ENCODE results near the gene LARGE1. TPM values are rescaled to one million over a fixed set of nuclear protein-coding genes. Genes with fewer than 3 reads are reported as not detected.

Gene LARGE1
- total RNA-seq, 1 experiment from 2014 or later = 4.6 TPM

DNA sequence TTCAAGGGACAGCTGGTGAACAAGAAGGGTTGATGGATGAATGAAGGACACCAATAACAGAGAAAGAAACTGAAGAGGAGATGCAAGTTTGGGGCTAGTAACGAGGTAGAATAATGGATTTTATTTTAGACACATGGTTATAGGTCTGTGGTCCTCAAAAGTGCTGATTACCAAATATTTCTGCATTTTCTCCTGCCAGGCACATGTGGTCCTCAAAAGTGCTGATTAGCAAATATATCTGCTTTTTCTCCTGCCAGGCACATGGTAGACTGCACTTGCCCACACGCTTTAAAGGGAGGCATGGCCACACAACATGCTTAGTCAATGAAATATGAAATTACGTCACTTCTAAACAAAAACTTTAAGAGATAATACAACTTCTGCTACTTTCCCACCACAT is 489.0 kb downstream of the LARGE1 start:
- DNase-seq (ENCODE audit: low spot score) = no peak

DNA sequence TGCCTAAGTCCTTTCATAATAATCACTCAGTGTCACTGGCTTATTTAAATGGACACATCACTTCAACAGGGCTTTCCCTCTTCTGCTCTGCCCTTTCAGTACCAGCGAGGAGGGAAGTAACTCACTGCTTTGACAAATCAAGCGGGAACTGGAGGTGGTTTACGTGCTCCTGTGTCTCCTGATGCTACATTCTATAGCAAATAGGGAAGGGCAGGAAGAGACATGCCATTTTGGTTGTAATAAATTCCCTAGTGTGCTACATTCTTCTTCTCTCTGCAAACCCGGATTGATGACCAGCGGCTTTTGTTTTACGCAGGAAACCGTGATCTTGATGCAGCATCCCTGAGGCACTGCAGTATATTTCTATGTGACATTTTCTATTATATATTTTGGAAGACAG is 491.0 kb downstream of the LARGE1 start:
- DNase-seq (ENCODE audit: low spot score) = no peak

DNA sequence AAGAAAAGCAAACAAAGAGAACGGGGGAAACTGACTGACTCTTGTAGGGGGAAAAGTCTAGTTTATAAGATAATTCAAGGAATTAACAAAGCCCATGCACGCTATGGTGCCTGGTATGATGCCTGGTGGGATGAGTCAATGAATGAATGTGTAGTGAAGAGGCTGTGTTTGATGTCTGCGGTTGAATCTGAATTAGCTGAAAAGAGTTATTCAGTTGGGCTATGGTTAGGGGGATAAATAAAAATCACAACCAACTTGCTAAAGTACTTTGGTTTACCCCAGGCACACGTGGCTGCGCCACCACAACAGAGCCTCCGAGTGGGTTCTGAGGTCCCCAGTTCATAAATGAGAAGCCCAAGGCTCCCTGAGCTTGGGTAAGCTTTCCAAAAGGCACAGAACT is 492.8 kb downstream of the LARGE1 start:
- DNase-seq (ENCODE audit: low spot score) = no peak

DNA sequence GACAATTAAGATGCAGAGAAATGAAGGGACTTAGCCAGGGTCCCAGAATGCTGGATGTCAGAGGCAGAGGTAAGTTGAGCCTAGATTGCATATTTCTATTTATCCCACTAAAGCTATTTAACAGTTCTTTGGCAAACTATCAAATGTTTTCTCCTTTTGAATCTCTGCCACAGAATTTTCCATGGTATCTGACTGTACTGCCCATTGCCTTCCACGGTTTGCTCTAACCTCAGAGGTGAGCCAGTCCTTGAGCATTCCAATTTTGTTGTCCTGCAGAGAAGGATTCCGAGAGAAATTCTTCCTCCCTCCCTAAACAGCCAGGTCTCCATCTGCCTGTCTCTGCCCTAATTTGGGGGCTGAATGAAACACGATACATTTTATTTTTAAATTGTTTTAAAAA is 493.8 kb downstream of the LARGE1 start:
- DNase-seq (ENCODE audit: low spot score) = no peak

DNA sequence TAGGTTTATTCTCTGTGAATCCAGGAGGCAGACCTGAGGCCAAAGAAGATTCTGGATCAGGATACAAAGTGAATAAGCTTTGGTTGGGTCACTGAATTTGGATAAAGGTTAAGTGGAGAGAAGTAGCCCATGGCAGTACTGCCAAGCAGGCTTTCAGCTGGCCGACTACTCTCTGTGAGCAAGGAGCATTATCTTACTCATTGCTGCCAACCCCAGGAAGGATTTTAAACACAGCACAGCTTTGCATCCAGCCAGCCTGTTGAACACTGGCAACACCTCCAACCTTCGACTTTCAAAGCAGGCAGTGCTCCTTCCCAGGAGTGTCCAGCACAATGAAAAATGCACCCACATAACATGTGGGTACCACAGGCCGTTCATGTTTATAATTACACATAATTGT is 498.4 kb downstream of the LARGE1 start:
- DNase-seq (ENCODE audit: low spot score) = no peak

DNA sequence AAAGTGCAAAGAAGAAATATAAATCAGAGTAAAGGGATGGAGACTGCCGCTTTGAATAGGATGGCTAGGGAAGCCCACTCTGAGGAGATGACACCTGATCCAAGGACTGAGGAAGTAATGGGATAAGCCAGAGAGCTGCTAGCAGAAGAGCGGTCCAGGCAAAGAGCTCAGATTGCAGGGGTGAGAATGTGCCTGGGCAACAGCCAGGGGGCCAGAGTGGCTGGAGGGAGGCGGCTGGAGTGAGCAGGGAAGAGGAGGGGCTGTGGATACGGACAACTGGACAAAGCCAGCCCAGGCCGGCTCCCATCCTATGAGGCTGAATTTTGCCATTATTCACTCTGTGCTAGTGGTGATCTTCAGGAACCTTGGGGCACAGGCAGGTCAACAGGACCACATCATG is 501.8 kb downstream of the LARGE1 start:
- DNase-seq (ENCODE audit: low spot score) = no peak

DNA sequence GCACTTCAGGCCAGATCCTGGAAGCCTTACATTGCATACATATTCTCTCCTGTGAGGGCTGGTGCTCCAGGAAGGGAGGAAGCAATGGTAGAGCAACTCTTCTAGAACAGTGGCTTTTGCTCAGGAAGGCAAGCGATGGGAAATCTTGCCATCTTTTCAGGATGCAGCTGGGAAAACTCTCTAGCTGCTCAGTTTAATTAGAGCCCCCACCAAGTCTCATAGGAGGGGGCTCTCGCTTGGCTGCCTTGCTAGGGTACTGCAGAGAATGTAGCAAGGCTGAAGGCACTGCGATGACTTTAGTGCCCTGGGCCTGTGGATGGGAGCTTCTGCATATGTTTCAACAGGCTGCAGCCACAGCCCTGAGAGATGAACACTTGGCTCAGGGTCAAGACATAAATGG is 504.9 kb downstream of the LARGE1 start:
- no peak for DNase-seq (ENCODE audit: low spot score)

DNA sequence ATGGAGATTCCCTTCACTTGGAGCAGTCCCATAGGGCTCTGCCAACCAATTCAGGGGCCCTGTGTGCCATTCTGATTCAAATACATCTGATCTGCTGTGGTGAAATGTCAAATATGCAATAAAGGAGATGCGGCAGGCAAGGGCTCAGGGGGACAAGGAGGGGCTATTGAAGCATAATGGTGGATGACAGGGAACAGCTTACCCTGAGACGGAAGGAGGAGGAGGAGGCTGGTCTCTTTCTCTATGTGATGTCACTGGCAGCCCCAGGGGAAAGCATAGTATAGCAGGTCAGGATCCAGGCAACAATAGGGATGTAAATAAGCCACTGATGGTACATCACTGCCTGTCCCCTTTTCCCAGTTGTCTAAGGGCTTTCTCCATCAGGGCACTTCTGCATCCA is 511.2 kb downstream of the LARGE1 start:
- no peak for DNase-seq (ENCODE audit: low spot score)

DNA sequence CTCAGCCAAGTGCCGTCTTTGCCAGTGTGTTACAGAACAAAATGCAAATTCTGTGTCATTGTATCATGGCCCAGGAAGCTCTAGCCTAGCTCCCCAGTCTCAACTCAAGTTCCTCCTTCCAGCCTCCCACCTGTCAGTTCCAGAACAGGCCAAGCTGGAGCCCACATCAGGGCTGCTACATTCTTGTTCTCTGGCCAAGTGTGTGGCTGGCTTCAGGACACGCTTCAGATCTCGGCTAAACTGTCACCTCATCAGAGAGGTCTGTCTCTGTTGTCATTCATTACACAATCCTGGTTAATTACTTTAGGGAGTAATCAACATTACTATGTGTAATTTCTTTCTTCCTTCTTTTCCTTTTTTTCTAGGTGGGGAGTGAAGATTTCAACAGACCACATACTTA is 515.1 kb downstream of the LARGE1 start:
- DNase-seq (ENCODE audit: low spot score) = no peak

DNA sequence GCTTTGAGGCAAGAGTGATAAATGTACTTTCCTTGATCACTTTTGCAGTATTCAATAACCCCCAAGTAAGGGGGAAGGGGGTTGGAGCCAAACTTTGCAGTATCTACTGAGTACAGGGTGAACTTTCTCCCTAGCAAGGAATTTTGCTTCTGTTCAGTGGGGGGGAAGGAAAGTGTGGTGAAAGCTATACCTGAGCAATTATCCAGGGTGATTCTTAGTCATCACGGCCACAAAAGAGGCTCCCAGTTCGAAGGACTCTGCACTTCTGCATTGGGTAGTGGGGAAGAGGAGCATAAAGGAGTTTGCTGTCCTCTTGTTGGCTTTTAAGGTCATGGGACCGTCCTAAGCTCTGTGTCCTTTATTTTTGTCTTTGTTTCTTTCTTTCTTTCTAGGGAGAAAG is 515.6 kb downstream of the LARGE1 start:
- DNase-seq (ENCODE audit: low spot score) = no peak

DNA sequence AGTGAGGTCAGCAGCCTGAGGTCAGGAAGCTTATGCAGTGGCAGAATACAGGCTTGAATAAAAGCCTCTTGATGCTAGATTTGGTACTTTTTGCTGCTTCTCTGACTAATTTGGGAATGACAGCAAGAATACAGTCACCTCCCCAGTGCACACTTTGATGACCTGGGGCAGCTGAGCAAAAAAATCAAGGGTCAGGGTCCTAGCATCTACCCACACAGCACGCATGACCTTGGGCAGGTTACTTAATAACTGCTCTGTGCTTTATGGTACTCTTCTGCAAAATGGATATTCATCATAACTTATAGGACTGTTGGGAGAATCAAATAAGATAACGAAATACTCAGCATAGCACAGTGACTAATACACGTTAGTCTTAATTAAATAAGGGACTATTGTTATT is 518.0 kb downstream of the LARGE1 start:
- DNase-seq (ENCODE audit: low spot score) = no peak

DNA sequence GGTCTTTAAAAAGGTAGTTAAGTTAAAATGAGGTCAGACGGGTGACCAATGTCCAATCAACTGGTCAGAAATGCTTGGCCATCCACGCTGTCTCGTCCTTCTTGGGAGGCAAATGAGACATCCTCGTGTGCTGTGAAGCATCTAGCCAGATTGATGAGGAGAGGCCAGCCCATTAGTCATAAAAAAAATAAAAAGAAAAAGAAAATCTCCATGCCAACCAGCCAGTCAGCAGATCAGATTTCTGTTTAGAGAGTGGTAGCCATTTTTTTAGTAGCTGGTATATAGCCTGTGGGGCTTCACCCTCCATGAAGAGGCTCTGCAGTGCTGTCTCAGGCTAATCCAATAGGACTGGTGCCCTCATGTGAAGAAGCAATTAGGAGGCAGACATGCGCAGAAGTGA is 519.0 kb downstream of the LARGE1 start:
- DNase-seq (ENCODE audit: low spot score) = no peak

DNA sequence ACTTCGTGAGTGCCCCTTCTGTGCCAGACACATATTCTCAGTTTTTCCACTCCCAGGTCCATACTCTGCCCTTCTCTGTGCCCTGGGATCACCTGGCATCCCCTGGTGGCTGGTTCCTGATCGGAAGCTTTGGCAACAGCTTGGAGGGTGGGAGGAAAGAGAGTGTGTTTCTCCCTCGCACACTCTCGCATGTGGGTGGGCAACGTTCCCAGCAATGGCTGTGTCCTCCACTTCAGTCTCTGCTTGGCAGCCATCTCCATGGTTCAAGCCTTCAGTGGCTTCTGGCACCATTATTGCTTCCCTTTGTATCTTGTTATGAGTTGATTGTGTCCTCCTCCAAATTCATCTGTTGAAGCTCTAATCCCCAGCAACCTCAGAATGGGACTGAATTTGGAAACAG is 519.4 kb downstream of the LARGE1 start:
- DNase-seq (ENCODE audit: low spot score) = no peak

DNA sequence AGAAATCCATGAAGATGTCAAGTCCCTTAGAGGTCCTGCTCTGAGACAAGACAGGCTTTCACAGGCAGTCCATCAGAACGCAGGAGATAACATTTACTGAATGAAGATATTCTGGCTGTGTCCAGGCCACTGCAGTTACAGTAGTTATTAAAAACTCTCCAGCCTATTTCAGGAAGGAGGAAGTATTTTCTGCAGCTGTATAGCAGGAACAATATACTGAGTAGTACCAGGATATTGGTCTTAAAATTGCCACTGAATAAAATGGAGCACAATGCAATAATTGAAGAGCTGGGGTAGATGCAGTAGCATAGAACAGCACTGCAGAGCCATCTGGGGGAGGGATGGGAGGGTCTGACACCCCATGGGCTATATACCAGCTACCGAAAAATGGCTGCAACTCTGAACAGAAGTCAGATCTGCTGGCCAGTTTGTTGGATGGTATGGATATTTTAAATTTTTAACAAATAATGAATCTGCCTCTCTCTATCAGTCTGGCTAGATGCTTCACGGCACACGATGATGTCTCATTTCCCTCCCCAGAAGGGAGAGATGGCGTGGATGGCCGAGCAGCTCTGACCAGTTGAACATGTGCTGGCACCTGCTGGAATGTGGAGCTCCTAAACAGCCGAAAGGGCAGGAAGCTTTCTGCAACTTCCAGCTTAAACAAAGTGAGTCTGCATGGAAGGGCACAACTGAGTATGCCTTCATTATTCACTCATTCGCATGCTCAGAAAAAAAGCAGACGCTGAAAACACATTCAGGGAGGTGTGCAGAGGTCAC is 520.0 kb downstream of the LARGE1 start:
- DNase-seq (ENCODE audit: low spot score) = no peak

DNA sequence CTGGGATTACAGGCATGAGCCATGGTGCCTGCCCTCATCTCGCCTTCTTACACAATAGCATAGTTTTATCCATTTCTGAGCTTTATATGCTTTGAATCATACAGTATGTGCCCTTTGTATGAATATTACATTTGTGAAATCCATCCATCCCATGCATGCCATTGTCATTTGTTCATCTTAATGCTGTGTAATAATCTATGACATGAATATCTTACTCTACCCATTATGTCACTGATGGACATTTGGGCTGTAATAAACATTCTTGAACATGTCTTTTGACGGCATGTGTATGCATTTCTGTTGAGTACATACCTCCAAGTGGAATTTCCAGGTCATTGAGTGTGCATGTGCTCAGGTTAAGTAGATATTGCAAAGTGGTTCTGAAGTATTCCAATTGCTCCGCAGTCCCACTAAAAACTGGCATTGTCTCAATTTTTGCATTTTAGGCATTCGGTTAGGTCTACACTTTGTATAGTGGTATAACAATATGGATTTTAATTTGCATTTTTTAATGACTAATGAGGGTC is 522.8 kb downstream of the LARGE1 start:
- DNase-seq (ENCODE audit: low spot score) = no peak

DNA sequence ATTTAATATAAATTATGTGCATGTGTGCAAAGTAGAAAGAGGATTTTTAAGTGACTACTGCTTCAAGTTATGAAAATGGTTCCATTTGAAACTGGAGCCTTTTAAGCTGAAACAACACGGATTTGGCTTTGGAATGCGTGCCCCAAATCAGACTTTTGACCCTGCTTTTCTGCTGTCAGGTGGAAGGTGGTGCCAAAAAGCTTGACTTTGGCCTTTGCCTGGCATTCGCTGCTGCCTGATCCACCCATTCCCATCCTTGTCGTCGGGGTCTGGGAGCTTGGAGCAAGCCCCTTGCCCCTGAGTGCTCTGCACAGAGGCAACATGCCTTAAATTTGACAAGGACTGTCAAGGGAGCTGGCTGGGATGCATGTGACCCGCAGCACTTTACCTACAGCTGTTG is 526.8 kb downstream of the LARGE1 start:
- DNase-seq (ENCODE audit: low spot score) = no peak

DNA sequence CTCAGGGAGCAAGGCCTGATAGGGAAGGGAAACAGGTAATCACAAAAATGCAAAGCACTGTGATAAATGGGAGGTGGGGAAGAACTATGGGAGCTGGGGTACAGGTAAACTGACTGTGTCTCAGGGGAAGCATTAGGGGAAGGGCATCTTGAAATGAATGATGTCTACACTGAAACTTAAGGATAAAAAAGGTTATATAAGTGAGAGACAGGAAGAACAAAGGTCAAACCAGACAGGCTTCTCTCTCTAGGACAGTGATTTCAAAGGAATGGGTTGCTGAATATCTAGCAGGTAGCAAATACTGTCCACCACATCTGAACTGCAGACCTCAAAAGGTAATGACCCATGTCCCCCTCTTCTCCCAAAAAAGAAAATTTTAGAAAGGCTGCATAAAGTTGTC is 529.0 kb downstream of the LARGE1 start:
- DNase-seq (ENCODE audit: low spot score) = no peak

DNA sequence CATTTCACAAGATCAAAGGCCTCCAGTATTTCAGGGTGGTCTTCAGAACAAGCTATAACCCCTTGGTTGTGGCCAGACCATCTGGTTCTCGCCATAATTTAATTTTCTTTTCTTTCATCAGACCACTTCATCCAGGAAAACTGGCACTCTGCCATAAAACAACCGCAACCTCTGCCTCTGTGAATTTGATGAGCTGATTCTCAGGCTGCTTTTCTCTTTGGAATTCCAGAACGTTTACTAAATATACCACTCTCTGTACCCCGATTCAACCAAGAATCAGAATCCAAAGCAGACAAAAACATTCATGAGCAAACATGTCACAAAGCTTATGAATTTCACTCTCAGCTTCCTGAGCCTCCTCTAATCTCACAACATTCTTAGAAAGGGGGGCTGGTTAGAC is 530.3 kb downstream of the LARGE1 start:
- no peak for DNase-seq (ENCODE audit: low spot score)

DNA sequence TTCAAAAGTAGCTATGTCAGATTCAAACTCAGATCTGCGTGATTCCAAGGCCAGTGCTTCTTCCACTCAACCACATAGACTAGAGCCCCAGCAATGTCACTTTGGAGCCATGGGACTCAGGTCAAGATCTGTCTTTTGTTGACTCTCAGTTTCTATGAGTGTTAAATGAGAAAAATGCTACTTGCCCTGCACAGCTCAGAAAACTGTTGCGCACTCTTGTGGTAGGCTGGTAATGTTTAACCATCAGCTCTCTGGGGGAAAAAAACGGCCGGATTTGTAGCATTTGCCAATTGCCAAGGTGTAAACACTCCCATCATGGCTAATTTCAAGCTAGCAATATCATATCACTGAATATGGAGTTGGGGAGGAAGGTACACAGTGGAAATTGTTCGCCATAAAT is 534.0 kb downstream of the LARGE1 start:
- no peak for DNase-seq (ENCODE audit: low spot score)

DNA sequence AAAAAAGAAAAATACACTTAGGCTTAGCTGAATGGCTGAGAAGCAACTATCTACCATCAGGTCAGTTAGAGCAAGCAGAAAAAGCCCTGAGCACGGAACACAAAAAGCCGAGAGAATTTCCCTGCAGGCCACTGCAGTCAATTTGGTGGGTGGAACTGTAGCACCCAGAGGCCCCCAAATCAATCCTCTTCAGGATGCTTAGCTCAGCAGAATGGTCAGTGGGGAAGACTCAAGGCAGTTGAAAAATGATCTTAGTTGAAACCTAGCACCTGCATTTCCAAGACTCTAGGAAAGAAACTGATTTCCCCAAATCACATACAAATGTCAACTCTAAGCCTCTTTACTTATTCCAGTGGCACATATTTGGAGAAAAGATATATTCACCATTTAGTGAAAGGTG is 534.7 kb downstream of the LARGE1 start:
- DNase-seq (ENCODE audit: low spot score) = no peak

DNA sequence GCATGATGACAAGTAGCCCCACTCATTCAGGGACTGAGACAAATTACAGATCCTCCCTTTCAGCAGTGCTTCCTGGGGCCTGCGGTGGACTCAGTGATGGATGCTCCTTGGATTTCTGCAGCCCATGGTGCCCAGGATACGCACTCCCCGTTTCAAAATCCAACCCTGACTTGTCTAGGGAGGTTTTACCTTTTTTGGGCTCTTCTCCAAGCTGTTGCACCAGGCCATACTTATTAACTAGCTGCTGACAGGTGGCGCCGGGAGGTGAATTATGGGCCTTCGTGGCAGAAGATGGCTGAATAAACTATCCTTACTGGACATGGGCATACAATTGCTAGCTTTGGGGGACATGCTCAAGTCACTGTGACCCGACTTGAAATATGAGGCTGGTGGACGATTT is 537.8 kb downstream of the LARGE1 start:
- no peak for DNase-seq (ENCODE audit: low spot score)

DNA sequence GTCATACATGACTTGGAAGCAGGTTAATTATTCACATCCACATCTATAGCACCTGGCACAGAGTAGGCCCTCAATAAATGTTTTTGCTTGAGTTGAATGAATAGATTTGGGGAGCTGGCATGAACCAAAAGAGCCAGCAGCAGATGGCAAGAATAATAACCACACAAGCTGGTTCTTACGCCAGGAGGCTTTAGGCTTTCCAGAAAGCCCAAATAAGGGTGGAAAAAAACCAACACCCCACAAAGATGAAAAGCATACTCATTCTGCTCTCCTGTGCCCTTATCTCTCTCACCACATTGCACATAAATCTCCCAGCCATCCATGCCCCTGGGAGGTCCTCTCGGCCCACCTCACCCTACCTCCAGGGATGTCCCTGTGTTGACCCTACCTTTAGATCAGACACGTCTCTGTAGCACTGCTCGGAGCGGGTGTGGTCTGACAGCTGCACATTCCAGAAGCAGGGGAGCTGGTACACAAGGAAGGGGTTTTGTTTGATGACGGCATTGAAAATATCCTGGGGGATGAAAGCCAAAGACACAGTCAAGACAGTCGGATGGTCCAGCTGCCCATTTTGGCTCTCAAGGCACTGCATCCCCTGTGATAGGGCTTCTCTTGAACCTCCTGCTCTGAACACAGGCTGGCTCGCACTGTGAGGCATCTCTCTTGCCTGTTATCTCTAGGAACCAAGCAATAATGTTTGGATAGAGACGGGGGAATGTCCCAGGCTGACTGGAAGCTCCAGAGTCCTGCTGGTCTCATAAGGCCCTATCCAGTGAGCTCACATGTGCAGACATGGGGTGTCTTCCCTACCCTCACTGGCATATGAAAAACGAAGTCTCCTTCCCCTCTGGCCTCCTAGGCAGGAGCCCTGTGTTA is 538.5 kb downstream of the LARGE1 start:
- DNase-seq (ENCODE audit: low spot score) = no peak

Measured in H4 (cell line).